Fibroblast of the aortic adventitia (primary cell): Measurements from ENCODE around the gene BMF. TPM values are rescaled to one million over a fixed set of nuclear protein-coding genes. Genes with fewer than 3 reads are reported as not detected.
A peak's percentile ranks its signal among the peaks of the same experiment; 100 is the strongest.

Experiments used
- DNase-seq: peaks from one replicate; pipeline ENCODE4 v3.0.0-alpha.2; 2010; ENCODE audit warnings: low read depth
- H3K4me3 ChIP-seq: 2 replicates; pipeline ENCODE4 v1.5.1; 2011; ENCODE audit warnings: low read depth, mild to moderate bottlenecking, control low read depth, low read length, moderate library complexity
- total RNA-seq: library from RNA; depleted of rRNA; stranded (reverse); fragments of >200 nt; gene quantifications from 2 replicates; pipeline ENCODE4 v1.2.3, GENCODE V29; 2012; ENCODE audit warnings: low replicate concordance
- TF ChIP-seq, protein P1 (sequence below): IDR thresholded peaks from 2 replicates; pipeline ENCODE4 v1.5.1; 2011; ENCODE audit warnings: mild to moderate bottlenecking, low read length, control low read depth, inconsistent platforms; ENCODE audit not compliant: insufficient read depth

The BMF gene
- total RNA-seq, 1 donor: 2.3 TPM

DNA sequence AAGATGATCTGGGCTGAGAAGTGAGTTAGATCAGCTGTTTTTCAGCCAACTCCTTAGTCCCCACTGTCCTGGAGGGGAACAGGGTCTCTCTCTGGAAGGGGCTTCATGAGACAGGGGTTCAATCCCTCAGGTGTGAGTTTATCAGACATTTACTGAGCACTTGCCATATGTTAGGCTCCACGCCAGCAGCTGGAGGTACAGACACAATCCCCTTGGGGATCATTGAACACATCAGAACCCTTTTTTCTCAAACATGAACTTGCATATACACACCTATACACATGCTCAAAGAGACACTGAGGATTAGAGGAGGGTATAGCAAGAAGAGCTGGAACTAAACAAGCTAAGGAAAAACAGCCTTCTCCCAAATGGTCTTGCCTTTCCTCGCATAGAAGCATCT is 5.5 kb upstream of the BMF start:
- no peak for DNase-seq
- no peak overlapping the region for H3K4me3 ChIP-seq
- TF ChIP-seq, protein P1, sequence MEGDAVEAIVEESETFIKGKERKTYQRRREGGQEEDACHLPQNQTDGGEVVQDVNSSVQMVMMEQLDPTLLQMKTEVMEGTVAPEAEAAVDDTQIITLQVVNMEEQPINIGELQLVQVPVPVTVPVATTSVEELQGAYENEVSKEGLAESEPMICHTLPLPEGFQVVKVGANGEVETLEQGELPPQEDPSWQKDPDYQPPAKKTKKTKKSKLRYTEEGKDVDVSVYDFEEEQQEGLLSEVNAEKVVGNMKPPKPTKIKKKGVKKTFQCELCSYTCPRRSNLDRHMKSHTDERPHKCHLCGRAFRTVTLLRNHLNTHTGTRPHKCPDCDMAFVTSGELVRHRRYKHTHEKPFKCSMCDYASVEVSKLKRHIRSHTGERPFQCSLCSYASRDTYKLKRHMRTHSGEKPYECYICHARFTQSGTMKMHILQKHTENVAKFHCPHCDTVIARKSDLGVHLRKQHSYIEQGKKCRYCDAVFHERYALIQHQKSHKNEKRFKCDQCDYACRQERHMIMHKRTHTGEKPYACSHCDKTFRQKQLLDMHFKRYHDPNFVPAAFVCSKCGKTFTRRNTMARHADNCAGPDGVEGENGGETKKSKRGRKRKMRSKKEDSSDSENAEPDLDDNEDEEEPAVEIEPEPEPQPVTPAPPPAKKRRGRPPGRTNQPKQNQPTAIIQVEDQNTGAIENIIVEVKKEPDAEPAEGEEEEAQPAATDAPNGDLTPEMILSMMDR: no peak

DNA sequence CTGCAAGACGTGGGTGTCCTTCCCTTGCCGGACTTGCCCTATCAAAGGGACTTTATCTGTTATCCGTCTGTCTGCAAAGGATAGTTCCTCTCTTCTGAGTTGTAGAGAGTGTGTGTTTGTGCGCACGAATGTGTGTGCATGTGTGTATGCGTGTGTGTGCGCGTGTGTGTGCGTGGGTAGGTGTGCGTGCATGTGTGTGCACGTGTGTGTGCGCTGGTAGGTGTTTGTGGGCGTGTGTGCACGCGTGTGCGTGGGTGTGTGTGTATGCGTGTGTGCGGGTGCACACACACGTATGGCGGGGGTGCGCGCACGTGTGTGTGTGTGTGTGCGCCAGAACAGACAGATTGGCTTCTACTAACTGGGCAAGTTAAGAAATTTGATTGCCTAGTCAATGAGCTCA is 4.1 kb upstream of the BMF start:
- TF ChIP-seq, protein P1: no peak
- H3K4me3 ChIP-seq: no peak overlapping the region
- no peak for DNase-seq

DNA sequence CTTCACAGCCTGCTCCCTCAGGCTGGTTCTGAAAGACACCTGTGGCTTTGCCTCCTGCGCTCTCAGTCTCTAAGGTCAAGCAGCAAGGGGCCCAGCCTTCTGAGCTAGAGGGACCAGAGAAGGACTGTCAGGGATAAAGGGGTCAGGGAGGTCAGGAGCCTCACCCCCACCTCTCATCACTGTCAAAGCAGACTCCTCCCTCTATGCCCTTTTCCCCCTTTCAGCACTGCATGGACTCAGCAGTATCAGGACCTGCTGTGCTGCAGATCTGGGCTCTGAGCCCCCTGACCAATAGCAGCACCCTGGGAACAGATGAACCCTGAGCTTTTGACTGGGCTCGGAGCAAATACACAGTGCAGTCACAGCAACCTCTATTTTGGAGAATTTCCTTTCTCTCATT is 3.2 kb upstream of the BMF start:
- TF ChIP-seq, protein P1: no peak
- no peak overlapping the region for H3K4me3 ChIP-seq

DNA sequence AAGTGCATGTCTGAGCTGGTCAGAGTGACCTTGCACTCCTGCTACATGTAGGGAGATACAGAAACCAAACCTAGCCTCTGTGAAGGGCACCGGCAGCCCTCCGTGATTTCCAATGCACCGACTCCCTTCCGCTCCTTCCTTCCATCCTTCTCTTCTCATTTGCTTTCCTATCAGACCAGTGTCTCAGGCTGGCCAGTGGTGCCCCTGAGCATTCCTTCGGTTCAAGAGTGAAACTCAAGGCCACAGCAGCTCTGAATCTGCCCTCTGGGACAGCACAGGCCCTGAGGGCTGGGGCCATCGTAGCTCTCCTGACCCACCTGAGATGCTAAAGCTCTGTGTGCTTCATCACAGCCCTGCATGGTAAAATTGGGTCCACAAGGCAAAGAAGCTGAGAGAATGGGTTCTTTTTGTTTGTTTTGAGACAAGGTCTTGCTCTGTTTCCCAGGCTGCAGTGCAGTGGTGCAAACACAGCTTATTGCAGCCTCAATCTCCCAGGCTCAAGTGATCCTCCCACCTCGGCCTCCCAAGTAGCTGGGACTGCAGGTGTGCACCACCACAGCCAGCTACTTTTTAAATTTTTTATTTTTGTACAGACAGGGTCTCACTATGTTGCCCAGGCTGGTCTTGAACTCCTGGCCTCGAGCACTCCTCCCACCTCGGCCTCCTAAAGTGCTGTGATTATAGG is 2.3 kb upstream of the BMF start:
- DNase-seq: no peak
- H3K4me3 ChIP-seq: no peak overlapping the region
- TF ChIP-seq, protein P1: no peak

More for the DNA sequence above, 3.2 kb upstream of the BMF start:
- DNase-seq: no peak

DNA sequence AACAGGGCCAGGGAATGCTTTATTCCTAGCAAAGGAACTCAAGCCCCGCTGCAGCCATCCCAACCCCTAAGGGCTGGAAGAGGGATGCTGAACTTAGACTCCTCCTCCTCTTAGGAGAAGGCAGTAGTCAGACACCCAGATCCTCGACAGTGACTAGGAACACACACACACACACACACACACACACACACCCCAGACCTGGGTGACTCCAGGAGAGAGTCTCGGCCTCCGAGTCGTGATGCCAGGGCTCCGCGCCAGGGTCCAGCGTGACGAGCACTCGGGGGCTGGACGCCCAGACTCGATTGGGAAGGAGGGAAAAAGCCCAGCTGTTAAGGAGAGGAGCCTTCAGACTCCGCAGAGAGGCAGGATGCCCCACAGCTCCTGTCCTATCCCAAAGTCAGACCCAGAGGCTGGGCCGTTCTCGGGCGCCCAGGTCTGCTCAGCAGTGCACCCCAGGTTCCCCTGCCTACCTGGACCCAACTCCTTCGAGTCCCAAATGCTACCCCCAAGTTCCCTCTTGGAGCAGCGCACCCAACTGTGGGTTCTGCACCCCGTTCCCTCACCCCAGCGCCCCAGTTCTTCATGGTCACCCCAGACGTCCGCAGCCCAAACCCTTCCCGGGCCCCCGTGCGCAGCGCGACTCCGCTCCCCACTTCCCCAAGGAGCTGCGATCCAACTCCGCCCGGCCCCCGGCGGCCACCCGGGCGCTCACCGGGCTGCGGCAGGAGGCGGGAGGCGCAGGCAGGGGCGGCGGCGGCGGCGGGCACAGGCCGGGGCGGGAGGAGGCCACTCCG is 421 bp downstream of the BMF start:
- DNase-seq: peak; percentile 71
- TF ChIP-seq, protein P1: no peak
- peak overlapping the region; percentile 90 for H3K4me3 ChIP-seq

DNA sequence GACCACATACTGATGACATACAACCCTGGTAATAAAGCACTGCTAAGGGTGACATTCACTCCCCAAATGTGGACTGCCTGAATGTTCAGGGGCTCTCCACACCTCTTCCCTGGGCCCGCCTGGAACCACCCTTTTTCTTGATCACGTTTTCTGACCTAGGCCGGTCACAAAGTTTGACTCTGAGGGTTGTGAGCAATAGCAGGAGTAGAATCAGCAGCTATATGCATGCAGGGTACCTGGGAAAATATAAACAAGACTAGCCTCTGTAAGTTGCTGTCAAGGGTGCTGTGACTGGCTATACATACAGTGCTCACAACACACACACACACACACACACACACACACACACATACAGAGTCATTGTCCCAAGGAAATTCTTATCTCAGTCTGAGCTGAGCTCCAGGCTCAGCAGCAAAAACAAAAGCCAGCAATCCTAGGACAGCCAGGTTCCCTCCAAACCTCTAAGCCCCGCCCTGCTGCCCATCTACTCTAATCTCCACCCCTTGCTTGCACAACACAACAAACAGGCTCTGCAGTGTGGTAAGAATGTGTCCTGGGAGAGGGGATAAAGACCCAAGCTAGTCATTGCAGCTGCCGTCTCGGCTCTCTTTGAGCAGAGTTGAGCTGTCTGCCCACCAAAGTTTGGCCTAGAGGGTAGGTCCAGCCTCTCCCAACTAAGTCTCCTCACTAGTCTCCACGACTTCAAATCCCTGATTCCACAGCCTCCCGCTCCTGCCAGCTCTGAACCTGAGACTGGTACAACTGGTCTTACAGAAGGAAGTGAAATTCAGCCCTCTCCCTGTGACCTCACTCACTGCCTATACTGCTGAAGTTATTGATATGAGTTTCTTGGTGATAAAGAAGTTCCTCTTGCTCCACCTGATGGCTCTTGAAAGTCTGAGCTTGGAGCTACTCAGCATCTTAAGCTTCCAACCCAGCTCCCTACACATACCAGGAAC is 2.2 kb downstream of the BMF start:
- DNase-seq: peak; percentile 75
- H3K4me3 ChIP-seq: peak overlapping the region; percentile 28
- TF ChIP-seq, protein P1: no peak
